Measurements from ENCODE around the gene SAMD7. TPM values are rescaled to one million over a fixed set of nuclear protein-coding genes. Genes with fewer than 3 reads are reported as not detected.

SAMD7 gene
- total and polyA plus RNA-seq, 2 of the 13 experiments (the other 11 are each of a cell fraction or from before 2014, with no cell fraction given): not detected

- TF ChIP-seq, protein P1, sequence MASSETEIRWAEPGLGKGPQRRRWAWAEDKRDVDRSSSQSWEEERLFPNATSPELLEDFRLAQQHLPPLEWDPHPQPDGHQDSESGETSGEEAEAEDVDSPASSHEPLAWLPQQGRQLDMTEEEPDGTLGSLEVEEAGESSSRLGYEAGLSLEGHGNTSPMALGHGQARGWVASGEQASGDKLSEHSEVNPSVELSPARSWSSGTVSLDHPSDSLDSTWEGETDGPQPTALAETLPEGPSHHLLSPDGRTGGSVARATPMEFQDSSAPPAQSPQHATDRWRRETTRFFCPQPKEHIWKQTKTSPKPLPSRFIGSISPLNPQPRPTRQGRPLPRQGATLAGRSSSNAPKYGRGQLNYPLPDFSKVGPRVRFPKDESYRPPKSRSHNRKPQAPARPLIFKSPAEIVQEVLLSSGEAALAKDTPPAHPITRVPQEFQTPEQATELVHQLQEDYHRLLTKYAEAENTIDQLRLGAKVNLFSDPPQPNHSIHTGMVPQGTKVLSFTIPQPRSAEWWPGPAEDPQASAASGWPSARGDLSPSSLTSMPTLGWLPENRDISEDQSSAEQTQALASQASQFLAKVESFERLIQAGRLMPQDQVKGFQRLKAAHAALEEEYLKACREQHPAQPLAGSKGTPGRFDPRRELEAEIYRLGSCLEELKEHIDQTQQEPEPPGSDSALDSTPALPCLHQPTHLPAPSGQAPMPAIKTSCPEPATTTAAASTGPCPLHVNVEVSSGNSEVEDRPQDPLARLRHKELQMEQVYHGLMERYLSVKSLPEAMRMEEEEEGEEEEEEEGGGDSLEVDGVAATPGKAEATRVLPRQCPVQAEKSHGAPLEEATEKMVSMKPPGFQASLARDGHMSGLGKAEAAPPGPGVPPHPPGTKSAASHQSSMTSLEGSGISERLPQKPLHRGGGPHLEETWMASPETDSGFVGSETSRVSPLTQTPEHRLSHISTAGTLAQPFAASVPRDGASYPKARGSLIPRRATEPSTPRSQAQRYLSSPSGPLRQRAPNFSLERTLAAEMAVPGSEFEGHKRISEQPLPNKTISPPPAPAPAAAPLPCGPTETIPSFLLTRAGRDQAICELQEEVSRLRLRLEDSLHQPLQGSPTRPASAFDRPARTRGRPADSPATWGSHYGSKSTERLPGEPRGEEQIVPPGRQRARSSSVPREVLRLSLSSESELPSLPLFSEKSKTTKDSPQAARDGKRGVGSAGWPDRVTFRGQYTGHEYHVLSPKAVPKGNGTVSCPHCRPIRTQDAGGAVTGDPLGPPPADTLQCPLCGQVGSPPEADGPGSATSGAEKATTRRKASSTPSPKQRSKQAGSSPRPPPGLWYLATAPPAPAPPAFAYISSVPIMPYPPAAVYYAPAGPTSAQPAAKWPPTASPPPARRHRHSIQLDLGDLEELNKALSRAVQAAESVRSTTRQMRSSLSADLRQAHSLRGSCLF (CRISPR knock-in tag; IDR thresholded peaks at IDR 0.05; ENCODE audit: borderline replicate concordance): no peak
- TF ChIP-seq ZNF331 (CRISPR knock-in tag; IDR thresholded peaks at IDR 0.05): no peak
- TF ChIP-seq, protein P2, sequence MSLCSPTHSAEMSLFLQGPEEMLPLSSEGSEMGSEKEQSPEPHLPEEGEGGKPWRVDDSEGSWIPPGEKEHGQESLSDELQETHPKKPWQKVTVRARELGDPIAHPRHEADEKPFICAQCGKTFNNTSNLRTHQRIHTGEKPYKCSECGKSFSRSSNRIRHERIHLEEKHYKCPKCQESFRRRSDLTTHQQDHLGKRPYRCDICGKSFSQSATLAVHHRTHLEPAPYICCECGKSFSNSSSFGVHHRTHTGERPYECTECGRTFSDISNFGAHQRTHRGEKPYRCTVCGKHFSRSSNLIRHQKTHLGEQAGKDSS (CRISPR knock-in tag; IDR thresholded peaks at IDR 0.05; ENCODE audit: borderline replicate concordance, low read depth): no peak
- TF ChIP-seq STAG1 (CRISPR knock-in tag; IDR thresholded peaks at IDR 0.05): no peak
- TF ChIP-seq ZMYM2 (CRISPR knock-in tag; IDR thresholded peaks at IDR 0.05): no peak
- TF ChIP-seq, protein P3, sequence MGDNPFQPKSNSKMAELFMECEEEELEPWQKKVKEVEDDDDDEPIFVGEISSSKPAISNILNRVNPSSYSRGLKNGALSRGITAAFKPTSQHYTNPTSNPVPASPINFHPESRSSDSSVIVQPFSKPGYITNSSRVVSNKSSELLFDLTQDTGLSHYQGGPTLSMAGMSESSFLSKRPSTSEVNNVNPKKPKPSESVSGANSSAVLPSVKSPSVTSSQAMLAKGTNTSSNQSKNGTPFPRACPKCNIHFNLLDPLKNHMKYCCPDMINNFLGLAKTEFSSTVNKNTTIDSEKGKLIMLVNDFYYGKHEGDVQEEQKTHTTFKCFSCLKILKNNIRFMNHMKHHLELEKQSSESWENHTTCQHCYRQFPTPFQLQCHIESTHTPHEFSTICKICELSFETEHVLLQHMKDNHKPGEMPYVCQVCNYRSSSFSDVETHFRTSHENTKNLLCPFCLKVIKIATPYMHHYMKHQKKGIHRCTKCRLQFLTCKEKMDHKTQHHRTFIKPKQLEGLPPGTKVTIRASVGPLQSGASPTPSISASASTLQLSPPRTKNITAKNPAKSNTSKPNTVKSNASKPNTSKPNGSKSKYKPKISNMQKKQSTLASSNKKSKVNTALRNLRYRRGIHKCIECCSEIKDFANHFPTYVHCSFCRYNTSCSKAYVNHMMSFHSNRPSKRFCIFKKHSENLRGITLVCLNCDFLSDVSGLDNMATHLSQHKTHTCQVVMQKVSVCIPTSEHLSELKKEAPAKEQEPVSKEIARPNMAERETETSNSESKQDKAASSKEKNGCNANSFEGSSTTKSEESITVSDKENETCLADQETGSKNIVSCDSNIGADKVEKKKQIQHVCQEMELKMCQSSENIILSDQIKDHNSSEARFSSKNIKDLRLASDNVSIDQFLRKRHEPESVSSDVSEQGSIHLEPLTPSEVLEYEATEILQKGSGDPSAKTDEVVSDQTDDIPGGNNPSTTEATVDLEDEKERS (CRISPR knock-in tag; IDR thresholded peaks at IDR 0.05): peak; percentile 7; the same call in 1 of the 2 replicates
- no peak for TF ChIP-seq IKZF1 (IDR thresholded peaks at IDR 0.05)
- no peak for TF ChIP-seq TOPORS (CRISPR knock-in tag; IDR thresholded peaks at IDR 0.05)
- no peak for TF ChIP-seq ZNF841 (CRISPR knock-in tag; IDR thresholded peaks at IDR 0.05; ENCODE audit: borderline replicate concordance)
- no peak for TF ChIP-seq RARA (CRISPR knock-in tag; IDR thresholded peaks at IDR 0.05)
- no peak for TF ChIP-seq ZBTB33 (CRISPR knock-in tag; IDR thresholded peaks at IDR 0.05)
- no peak for TF ChIP-seq SRSF9 (IDR thresholded peaks at IDR 0.05; ENCODE audit: borderline replicate concordance, insufficient read depth, low read depth, low read length, poor library complexity, severe bottlenecking)
- TF ChIP-seq DNMT3B (CRISPR knock-in tag; conservative IDR thresholded peaks at IDR 0.05): no peak
- no peak for TF ChIP-seq CENPX (CRISPR knock-in tag; IDR thresholded peaks at IDR 0.05)
- TF ChIP-seq NFE2 (CRISPR knock-in tag; IDR thresholded peaks at IDR 0.05): no peak
- TF ChIP-seq HDAC1 (CRISPR knock-in tag; IDR thresholded peaks at IDR 0.05): peak; percentile 50; the same call in 1 of the 2 replicates
- TF ChIP-seq RXRB (CRISPR knock-in tag; IDR thresholded peaks at IDR 0.05; ENCODE audit: borderline replicate concordance): no peak
- TF ChIP-seq REPIN1 (CRISPR knock-in tag; IDR thresholded peaks at IDR 0.05; ENCODE audit: borderline replicate concordance, low read depth): no peak
Observed at GRCh38 chr3:169966951-169967915, 55.9 kb downstream of the SAMD7 start (continued).
